GM18951 (cell line): Measurements from ENCODE around the gene JTB.

Source experiments
- POLR2A ChIP-seq: IDR thresholded peaks from 4 replicates; pipeline ENCODE4 v1.6.1; 2011; ENCODE audit warnings: mild to moderate bottlenecking; ENCODE audit not compliant: insufficient read length, insufficient read depth; ENCODE audit errors: extremely low read depth
- in situ Hi-C: fragments of 300-500 bp; cut with MboI; formaldehyde crosslinking; loops from one replicate; pipeline ENCODE4 v1.12.0; 2022; ENCODE audit warnings: low sequenced_read_pairs, mixed read lengths, inconsistent platforms; ENCODE audit not compliant: unreplicated experiment

JTB gene

DNA sequence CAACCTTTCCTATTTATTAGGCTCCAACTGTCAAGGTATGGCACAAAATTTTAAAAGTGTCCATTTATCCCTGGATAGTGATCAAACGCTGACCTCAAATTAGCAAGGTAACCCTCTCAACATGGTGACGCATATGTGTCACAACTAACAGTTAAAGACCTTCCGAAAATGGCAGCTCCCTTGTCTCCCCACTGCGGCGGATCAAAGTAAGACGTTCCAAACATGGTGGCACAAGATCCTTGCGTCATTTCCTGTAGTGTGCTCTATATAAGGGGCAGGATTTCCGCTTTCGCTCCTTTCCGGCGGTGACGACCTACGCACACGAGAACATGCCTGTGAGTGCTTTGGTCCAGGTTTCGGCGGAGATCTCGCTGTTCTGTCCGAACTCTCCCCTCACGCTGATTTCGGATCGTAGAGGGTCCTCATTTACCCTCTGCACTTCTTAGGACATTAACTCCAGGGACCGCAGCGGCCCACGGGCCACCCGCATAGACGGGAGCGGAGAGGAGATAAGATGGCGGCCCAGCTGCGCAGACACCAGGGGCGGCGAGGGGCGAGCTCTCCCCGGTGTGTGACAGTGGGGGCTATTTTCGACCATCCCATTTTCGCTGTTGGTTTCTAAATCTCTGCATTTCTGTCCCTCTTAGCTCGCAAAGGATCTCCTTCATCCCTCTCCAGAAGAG, 13.1 kb upstream of the JTB start, which contains the start of gene RPS27:
Gene RPS27, plus strand, starts transcription at position 295 of the 683 bp plus-strand sequence. Its CDS starts 35 bp downstream, at position 330.
- in situ Hi-C loops: loop anchor here (25.0 kb wide), 1 partner anchor 478 kb away; no protein-coding TSS in a partner anchor
- peak; percentile 100 for TF ChIP-seq POLR2A

DNA sequence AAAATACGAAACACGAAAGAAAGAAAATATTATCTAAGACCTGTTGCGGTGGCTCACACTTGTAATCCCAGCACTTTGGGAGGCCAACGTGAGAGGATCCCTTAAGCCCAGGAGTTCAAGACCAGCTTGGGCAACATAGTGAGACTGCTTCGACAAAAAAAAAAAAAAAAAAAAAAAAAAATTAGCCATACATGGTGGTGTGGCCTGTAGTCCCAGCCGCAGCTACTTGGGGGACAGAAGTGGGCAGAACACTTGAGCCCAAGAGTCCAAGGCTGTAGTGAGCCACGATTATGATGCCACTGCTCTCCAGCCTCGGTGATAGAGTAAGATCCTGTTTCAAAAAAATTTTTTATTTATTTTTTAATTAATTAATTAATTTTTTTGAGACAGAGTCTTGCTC, 10.1 kb upstream of the JTB start:
- in situ Hi-C loops: loop anchor here (10.0 to 25.0 kb wide), 4 partner anchors 163 to 475 kb away; partner anchors contain the start of genes ILF2 and NPR1

DNA sequence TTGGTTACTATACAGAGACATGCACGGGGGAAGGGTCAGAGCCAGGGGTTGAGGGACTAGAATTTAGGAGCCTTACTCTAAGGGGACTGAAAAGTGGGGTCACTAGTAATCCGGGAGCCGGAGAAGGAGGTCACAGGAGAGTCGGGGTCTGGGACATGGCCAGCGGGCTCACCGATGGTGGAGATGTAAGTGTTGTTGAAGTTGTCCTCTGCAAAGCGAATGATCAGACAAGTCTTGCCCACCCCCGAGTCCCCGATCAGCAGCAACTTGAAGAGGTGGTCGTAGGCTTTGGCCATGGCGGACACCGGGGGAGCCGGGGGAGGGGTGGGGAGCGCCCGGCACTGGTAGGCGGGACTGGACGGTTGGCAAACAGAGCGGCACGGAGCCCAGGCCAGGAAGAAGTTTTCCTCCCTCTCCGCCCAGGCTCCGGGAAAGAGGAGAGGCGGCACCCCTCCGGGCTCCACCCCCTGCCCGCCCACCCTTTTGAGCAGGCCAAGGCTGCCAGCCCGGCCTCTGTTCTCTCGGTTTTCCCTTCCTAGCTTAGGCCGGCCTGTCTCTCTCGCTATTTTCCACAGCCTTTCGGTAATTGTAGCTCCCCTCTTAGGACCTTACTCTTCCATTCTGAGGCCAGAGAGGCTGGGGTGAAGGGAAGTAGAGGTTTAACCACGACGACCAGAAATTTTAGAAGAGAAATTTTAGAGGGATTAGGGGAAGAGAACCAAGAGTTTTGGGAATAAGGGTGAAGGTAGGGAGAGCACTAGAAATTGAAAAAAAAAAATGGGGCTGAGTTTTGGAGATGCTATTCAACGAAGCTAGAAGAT, 8.7 kb upstream of the JTB start, which contains the start of gene RAB13:
Gene RAB13, minus strand, starts transcription at position 399 of the 821 bp plus-strand sequence. Its CDS starts 103 bp downstream, at position 296.
- in situ Hi-C loops: loop anchor here (10.0 to 25.0 kb wide), 4 partner anchors 161 to 474 kb away; partner anchors contain the start of genes ILF2 and NPR1
- peak; percentile 29 for TF ChIP-seq POLR2A

More for the DNA sequence above, 10.1 kb upstream of the JTB start:
- TF ChIP-seq POLR2A: no peak

DNA sequence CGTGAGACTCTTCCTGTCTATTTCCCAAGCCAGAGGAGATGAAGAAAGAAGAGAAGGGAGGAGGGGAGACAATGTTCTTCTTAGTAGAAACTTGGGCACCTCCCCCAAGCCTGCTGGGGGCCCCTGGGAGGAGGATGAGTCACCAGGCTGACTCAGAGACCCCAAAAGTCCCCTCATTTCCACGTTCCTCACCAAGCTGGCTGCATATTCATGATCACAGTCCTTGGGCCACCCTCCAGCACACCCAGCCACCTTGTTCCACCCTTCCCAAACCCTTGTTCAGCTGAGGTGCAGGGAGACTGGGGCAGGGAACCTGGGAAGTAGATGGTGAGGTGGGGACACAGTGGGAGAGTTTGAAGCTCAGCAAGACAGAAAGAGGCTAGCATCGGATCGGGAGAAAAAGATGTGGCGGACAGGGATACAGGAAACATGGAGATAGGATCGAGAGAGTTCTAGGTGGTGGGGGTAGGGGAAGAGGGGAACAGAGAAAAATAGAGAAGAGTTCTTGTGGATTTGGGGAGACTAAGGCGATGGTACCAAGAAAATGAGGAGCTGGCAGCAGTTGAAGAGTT, 8.0 kb upstream of the JTB start:
- no peak for TF ChIP-seq POLR2A
- in situ Hi-C loops: loop anchor here (10.0 to 25.0 kb wide), 4 partner anchors 161 to 473 kb away; partner anchors contain the start of genes ILF2 and NPR1

DNA sequence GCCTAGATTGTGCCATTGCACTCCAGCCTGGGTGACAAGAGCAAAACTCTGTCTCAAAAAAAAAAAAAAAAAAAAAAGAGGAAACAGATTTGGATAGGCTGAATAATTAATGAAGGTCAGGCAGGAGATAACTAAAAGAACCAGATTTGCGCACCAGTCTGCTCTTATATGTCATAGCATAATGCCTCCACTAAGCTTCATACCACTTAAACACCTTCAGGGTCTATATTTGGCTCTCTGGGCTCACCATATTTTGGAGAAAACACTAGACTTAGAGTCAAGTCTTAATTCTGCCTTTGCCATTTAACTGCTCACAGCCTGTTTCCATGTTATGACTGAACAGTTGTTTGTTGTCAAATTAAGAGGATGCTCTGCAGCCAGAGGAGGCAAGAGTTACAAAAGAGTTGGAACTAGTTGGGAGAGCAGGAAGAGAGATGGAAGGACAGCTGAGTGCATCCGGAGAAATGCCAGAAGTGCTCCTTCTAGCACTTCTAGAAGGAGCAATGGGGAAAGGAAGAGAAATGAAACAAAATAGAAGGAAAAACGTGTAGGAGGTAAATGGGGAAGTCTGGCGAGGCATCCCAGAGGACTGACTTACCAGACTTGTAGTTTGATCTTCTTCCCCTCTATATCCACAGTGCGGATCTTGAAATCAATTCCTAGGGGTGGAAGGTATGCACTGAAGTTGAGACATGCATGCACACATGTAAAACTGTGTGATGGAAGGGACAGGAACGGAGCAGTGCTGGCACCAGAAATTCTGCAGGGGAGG, 6.8 kb upstream of the JTB start:
- in situ Hi-C loops: loop anchor here (10.0 to 25.0 kb wide), 4 partner anchors 160 to 472 kb away; partner anchors contain the start of genes ILF2 and NPR1
- TF ChIP-seq POLR2A: no peak

DNA sequence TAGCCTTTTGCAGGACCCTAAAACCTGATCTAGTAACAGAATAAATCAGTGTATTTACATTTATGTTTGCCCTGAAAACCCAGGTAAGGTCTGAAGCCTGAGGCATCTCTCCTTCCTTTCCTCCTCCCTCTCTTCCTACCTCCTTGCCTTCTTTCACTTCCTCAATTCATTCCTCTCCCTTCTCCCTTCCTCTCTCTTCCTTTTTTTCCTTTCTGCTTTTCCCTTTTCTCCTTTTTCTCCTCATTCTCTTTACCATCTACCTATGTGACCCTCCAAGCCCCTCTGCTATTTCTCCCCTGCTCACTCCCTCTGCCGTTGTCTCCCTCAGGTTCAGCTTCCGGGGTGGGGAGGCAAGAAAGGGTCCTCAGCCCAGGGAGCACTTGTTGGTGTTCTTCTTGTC, 4.3 kb upstream of the JTB start:
- in situ Hi-C loops: loop anchor here (10.0 to 25.0 kb wide), 4 partner anchors 157 to 469 kb away; partner anchors contain the start of genes ILF2 and NPR1

DNA sequence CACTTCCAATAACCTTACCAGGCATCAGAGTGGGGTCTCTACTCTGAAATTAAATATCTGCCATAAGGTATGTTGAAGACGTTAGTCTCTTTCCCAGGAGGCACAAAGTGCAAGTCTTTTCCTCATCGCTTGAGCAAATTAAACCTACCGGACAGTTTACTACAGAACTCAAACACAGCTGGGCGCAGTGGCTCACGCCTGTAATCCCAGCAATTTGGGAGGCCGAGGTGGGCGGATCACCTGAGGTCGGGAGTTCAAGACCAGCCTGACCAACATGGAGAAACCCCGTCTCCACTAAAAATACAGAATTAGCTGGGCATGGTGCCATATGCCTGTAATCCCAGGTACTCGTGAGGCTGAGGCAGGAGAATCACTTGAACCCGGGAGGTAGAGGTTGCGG, 1.6 kb upstream of the JTB start:
- in situ Hi-C loops: loop anchor here (25.0 kb wide), 1 partner anchor 467 kb away; no protein-coding TSS in a partner anchor

DNA sequence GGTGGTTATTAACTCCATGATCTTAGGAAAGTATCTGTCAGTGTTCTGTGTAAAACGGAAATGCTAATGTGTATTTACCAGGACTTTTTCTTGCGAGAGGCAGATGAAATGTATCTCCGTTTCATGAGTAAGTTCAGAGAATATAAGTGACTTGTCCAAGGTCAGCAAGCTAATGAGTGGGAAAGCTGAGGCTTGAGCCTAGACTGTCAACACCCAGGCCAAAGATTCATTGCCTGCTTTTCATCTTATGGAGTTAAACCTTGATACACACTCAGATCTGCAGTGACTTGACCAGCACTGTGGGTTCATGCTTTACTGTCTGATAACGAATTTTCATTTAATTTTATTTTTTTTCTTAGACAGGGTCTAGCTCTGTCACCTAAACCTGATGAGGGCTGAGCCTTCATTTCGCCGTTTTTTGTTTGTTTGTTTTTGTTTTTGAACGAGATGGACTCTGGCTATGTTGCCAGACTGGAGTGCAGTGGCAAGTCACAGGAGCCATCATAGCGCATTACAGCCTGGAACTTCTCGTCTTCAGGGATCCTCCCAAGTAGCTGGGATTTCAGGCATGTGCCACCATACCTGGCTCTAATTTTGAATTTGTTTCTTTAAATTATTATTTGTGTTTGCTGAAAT, 918 bp upstream of the JTB start:
- in situ Hi-C loops: loop anchor here (25.0 kb wide), 1 partner anchor 466 kb away; no protein-coding TSS in a partner anchor
- no peak for TF ChIP-seq POLR2A

DNA sequence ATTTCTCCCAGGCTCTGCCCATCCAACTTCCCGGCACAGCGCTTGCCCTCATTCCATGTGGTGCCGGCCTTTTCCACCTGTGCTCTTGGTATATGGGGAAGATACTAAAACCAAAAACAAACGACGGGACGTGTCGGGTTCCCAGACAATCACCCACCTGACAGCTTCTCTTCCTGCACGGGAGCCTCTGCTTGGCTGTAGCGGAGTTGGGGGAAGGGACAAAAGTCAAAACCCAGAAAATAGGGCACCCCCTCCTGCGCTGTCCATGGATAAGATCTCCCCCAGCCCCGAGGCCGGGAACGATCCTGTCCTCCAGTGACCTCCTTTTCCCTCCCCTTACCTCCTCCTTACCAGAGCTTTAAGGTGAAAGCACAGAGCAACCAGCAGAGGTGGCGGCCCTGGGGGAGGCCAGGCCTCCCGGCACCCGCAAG, 640 bp downstream of the JTB start:
- no peak for TF ChIP-seq POLR2A
- in situ Hi-C loops: loop anchor here (25.0 kb wide), 1 partner anchor 465 kb away; no protein-coding TSS in a partner anchor

DNA sequence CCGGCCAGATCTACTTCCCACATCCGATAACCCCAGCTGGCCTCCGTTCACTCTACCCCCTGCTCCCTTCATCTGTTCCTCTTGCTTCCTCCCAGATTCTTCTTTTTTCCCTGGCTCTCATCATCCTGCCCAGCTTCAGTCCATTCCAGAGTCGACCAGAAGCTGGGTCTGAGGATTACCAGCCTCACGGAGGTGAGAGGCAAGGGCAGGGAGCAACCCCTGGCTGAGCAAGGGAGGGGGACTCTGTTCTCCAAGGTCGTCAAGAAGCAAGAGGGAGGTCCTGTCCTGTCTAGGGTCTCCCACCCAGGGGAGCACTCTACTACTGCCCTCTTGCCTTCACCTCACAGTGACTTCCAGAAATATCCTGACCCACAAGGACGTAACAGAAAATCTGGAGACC, 3.9 kb downstream of the JTB start:
- in situ Hi-C loops: no loop called here
- TF ChIP-seq POLR2A: no peak

DNA sequence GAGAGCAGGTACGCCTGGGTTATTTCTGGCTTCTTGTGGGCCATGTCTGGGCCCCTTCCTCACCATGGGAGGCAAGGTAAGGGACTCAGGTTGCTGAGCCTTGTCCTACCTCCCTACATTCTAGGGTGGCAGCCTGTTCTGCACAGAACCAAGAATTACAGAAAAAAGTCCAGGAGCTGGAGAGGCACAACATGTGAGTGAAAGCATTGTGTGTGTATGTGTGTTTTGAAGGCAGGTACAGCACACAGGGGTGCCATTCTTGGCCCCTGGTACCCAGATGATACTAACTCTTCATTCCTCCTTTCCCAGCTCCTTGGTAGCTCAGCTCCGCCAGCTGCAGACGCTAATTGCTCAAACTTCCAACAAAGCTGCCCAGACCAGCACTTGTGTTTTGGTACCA, 4.4 kb downstream of the JTB start:
- in situ Hi-C loops: no loop called here
- TF ChIP-seq POLR2A: peak; percentile 6

DNA sequence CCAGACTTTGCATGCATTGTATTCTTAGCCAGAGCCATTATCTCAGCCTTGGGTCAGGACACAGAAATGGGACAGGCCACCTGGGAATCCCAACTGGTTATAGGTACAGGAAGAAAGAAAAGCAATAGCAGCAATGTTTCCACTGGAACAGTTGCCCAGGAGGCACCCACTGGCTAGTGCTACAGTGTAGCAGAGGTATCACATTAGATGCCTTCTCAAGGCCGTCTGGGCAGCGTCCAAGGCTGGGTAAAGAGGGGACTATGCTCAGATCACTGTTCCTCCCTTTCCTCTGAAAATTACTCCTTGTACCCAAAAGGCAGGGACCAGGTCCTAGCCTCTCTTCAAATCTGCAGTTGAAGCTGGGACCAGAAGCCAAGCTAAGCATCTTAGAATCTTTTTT, 7.1 kb downstream of the JTB start:
- no peak for TF ChIP-seq POLR2A

More for the DNA sequence above, 7.1 kb downstream of the JTB start:
- in situ Hi-C loops: no loop called here
